ENCODE results near the gene NDUFB8. TPM values are rescaled to one million over a fixed set of nuclear protein-coding genes. Genes with fewer than 3 reads are reported as not detected.

NDUFB8 gene
- total RNA-seq, 1 experiment from 2014 or later = 297 TPM

DNA sequence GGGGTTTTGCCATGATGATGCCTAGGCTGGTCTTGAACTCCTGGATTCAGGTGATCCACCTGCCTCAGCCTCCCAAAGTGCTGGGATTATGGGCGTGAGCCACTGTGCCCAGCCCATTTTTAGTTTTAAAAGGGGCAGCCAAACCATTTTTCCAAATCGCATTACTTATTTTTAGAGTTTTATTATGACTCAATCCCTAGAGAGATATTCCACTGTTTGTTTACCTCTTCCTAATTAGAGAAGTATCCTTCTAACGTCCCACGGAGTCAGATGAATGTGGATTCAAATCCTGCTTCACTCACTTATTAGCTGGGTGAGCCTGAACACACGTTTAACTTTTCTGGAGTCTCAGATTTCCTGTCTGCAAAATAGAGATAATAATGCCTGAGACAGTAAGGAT is 51.7 kb downstream of the NDUFB8 start:
- H3K36me3 ChIP-seq (ENCODE audit: insufficient read depth, low read length, poor library complexity, severe bottlenecking) = no peaks in the 10 kb centered on the region
- intact Hi-C loops (cut with micrococcal nuclease; ENCODE audit: unreplicated experiment) = no loop called here
- peaks cover 4% of the 10 kb centered on the region for H3K4me1 ChIP-seq (ENCODE audit: insufficient read depth, low read length, poor library complexity, severe bottlenecking)
- H3K27ac ChIP-seq (ENCODE audit: low read depth, low read length, poor library complexity, severe bottlenecking) = no peak overlapping the region
- no peak overlapping the region for H3K4me3 ChIP-seq (ENCODE audit: low read depth, low read length, poor library complexity, severe bottlenecking)
- no peak for TF ChIP-seq EZH2 (IDR thresholded peaks at IDR 0.05; ENCODE audit: borderline replicate concordance, low read depth, low read length, poor library complexity, severe bottlenecking)
- TF ChIP-seq, protein P1, sequence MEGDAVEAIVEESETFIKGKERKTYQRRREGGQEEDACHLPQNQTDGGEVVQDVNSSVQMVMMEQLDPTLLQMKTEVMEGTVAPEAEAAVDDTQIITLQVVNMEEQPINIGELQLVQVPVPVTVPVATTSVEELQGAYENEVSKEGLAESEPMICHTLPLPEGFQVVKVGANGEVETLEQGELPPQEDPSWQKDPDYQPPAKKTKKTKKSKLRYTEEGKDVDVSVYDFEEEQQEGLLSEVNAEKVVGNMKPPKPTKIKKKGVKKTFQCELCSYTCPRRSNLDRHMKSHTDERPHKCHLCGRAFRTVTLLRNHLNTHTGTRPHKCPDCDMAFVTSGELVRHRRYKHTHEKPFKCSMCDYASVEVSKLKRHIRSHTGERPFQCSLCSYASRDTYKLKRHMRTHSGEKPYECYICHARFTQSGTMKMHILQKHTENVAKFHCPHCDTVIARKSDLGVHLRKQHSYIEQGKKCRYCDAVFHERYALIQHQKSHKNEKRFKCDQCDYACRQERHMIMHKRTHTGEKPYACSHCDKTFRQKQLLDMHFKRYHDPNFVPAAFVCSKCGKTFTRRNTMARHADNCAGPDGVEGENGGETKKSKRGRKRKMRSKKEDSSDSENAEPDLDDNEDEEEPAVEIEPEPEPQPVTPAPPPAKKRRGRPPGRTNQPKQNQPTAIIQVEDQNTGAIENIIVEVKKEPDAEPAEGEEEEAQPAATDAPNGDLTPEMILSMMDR (conservative IDR thresholded peaks at IDR 0.05; ENCODE audit: low read depth, low read length) = no peak
- no peaks in the 10 kb centered on the region for H3K9me3 ChIP-seq (ENCODE audit: low read depth, low read length, poor library complexity, severe bottlenecking)
- DNase-seq (ENCODE audit: low spot score) = no peak
- peaks cover 32% of the 10 kb centered on the region for H3K27me3 ChIP-seq (replicated peaks; ENCODE audit: insufficient read depth, low read depth, low read length, poor library complexity)
- no TSS peak for BruUV-seq (replicated peaks)
- ChIA-PET POLR2A (ENCODE audit: low non-redundant PET) (no interaction called here), CTCF (no interaction called here)

Other genes with a start within 250 kb of the NDUFB8 start
- gene BLOC1S2, start 243.2 kb downstream of the NDUFB8 start, total RNA-seq (2021) = 48.4 and 52.5 TPM in 2 replicates
- not detected in 2 replicates for gene PKD2L1, start 199.6 kb downstream of the NDUFB8 start, total RNA-seq (2021)
- 519 and 559 TPM in 2 replicates for gene SCD, start 182.6 kb downstream of the NDUFB8 start, total RNA-seq (2021)
- not detected in 2 replicates for gene WNT8B, start 66.9 kb downstream of the NDUFB8 start, total RNA-seq (2021)
- 3.8 and 4.7 TPM in 2 replicates for gene SEC31B, start 10.0 kb downstream of the NDUFB8 start, total RNA-seq (2021)
- gene HIF1AN, start 6.1 kb upstream of the NDUFB8 start, total RNA-seq (2021) = 49.0 and 57.6 TPM in 2 replicates
- not detected in 2 replicates for gene PAX2, start 215.7 kb upstream of the NDUFB8 start, total RNA-seq (2021)